Activated CD4-positive, alpha-beta T cell treated with anti-CD3 and anti-CD28 coated beads, Interleukin-2, amount 10 ng/mL, durations not matched to agents 24 days and 14 days (primary cell): ENCODE results near the gene SPCS3. TPM values are rescaled to one million over a fixed set of nuclear protein-coding genes. Genes with fewer than 3 reads are reported as not detected.
A peak's percentile ranks its signal among the peaks of the same experiment; 100 is the strongest.
"Not testable (repeated sequence)": the region's sequence is repeated elsewhere in the genome, so short reads cannot be mapped to it uniquely, and the experiment has no call there.

Experiments
- DNase-seq: peaks from one replicate; pipeline ENCODE4 v3.0.0; 2022
- H3K27ac Mint-ChIP-seq: one replicate; pipeline ENCODE4 v1.8.0; 2022; ENCODE audit warnings: mild to moderate bottlenecking, mixed read lengths
- H3K27me3 Mint-ChIP-seq: one replicate; pipeline ENCODE4 v1.8.0; 2022; ENCODE audit warnings: mixed read lengths
- H3K36me3 Mint-ChIP-seq: one replicate; pipeline ENCODE4 v1.8.0; 2022; ENCODE audit warnings: low read depth, mild to moderate bottlenecking, mixed read lengths
- H3K4me1 Mint-ChIP-seq: one replicate; pipeline ENCODE4 v1.8.0; 2021; ENCODE audit warnings: mixed read lengths
- H3K4me3 Mint-ChIP-seq: one replicate; pipeline ENCODE4 v1.8.0; 2022; ENCODE audit warnings: mild to moderate bottlenecking, moderate library complexity, mixed read lengths
- H3K9me3 Mint-ChIP-seq: one replicate; pipeline ENCODE4 v1.8.0; 2021; ENCODE audit warnings: mixed read lengths
- intact Hi-C: fragments of 100-400 bp; cut with micrococcal nuclease; formaldehyde crosslinking; loops from one replicate; pipeline ENCODE4 v1.15.1; 2023
- total RNA-seq: library from RNA; stranded (reverse); gene quantifications from 2 replicates; pipeline ENCODE4 v1.2.3, GENCODE V29; 2022

SPCS3 gene
- 186 and 200 TPM in 2 replicates for total RNA-seq

- DNase-seq: peak; percentile 99
- intact Hi-C loops: loop anchor here (1.0 to 5.0 kb wide), 7 partner anchors 21 to 1798 kb away; partner anchors contain the start of genes AGA, HPGD, NEIL3 and SPATA4
- peak within 1 kb of the TSS; percentile 92 for H3K27ac Mint-ChIP-seq
- no peaks in the 10 kb centered on the region for H3K27me3 Mint-ChIP-seq
- peaks cover 28% of the 10 kb centered on the region for H3K4me1 Mint-ChIP-seq
- H3K9me3 Mint-ChIP-seq: no peaks in the 10 kb centered on the region
- peaks cover 20% of the 10 kb centered on the region for H3K36me3 Mint-ChIP-seq
- H3K4me3 Mint-ChIP-seq: peak within 1 kb of the TSS; percentile 85
Measured at GRCh38 chr4:176319704-176320339, at the start of gene SPCS3. TSS of gene SPCS3 (plus strand) at chr4:176319966. CDS start at chr4:176320077, 111 bp downstream.

- Mint-ChIP-seq H3K27ac (no peak overlapping the region), H3K4me1 (no peaks in the 10 kb centered on the region), H3K9me3 (no peaks in the 10 kb centered on the region), H3K27me3 (peaks cover 5% of the 10 kb centered on the region), H3K4me3 (no peak overlapping the region), H3K36me3 (no peaks in the 10 kb centered on the region)
- DNase-seq: no peak
- intact Hi-C loops: no loop called here
Measured at GRCh38 chr4:176270669-176271068, 49.1 kb upstream of the SPCS3 start.

GRCh38 chr4:176271749-176272148, 48.0 kb upstream of the SPCS3 start:
- Mint-ChIP-seq H3K4me1 (no peaks in the 10 kb centered on the region), H3K27ac (no peak overlapping the region), H3K36me3 (no peaks in the 10 kb centered on the region), H3K9me3 (no peaks in the 10 kb centered on the region), H3K27me3 (peaks cover 5% of the 10 kb centered on the region), H3K4me3 (no peak overlapping the region)
- intact Hi-C loops: no loop called here
- DNase-seq: no peak

- H3K27me3 Mint-ChIP-seq: peaks cover 3% of the 10 kb centered on the region
- H3K4me1 Mint-ChIP-seq: no peaks in the 10 kb centered on the region
- no peak for DNase-seq
- no peak overlapping the region for H3K4me3 Mint-ChIP-seq
- no peaks in the 10 kb centered on the region for H3K36me3 Mint-ChIP-seq
- no peak overlapping the region for H3K27ac Mint-ChIP-seq
- H3K9me3 Mint-ChIP-seq: no peaks in the 10 kb centered on the region
- intact Hi-C loops: no loop called here
Measured at GRCh38 chr4:176272799-176273198, 47.0 kb upstream of the SPCS3 start.

GRCh38 chr4:176273736-176274135, 46.0 kb upstream of the SPCS3 start:
- H3K4me1 Mint-ChIP-seq: no peaks in the 10 kb centered on the region
- H3K9me3 Mint-ChIP-seq: no peaks in the 10 kb centered on the region
- intact Hi-C loops: no loop called here
- H3K36me3 Mint-ChIP-seq: no peaks in the 10 kb centered on the region
- no peak for DNase-seq
- H3K27ac Mint-ChIP-seq: no peak overlapping the region
- no peak overlapping the region for H3K4me3 Mint-ChIP-seq
- H3K27me3 Mint-ChIP-seq: peaks cover 3% of the 10 kb centered on the region

- no peaks in the 10 kb centered on the region for H3K36me3 Mint-ChIP-seq
- no peaks in the 10 kb centered on the region for H3K4me1 Mint-ChIP-seq
- intact Hi-C loops: no loop called here
- DNase-seq: no peak
- no peak overlapping the region for H3K4me3 Mint-ChIP-seq
- H3K27ac Mint-ChIP-seq: no peak overlapping the region
- H3K27me3 Mint-ChIP-seq: peaks cover 3% of the 10 kb centered on the region
- no peaks in the 10 kb centered on the region for H3K9me3 Mint-ChIP-seq
Measured at GRCh38 chr4:176274441-176274840, 45.3 kb upstream of the SPCS3 start.

- DNase-seq: no peak
- intact Hi-C loops: loop anchor here (5.0 kb wide), 1 partner anchor 129 kb away; no protein-coding TSS in a partner anchor
- Mint-ChIP-seq H3K4me3 (no peak overlapping the region), H3K27ac (no peak overlapping the region), H3K27me3 (peaks cover 5% of the 10 kb centered on the region), H3K4me1 (no peaks in the 10 kb centered on the region), H3K36me3 (no peaks in the 10 kb centered on the region), H3K9me3 (no peaks in the 10 kb centered on the region)
Measured at GRCh38 chr4:176276710-176277109, 43.1 kb upstream of the SPCS3 start.

GRCh38 chr4:176277162-176277904, 42.4 kb upstream of the SPCS3 start:
- no peaks in the 10 kb centered on the region for H3K9me3 Mint-ChIP-seq
- no peaks in the 10 kb centered on the region for H3K36me3 Mint-ChIP-seq
- no peak overlapping the region for H3K4me3 Mint-ChIP-seq
- intact Hi-C loops: loop anchor here (5.0 kb wide), 1 partner anchor 130 kb away; no protein-coding TSS in a partner anchor
- peaks cover 3% of the 10 kb centered on the region for H3K27me3 Mint-ChIP-seq
- peak; percentile 61 for DNase-seq
- no peaks in the 10 kb centered on the region for H3K4me1 Mint-ChIP-seq
- no peak overlapping the region for H3K27ac Mint-ChIP-seq

- H3K27ac Mint-ChIP-seq, H3K27me3 Mint-ChIP-seq, H3K4me3 Mint-ChIP-seq, H3K4me1 Mint-ChIP-seq, H3K36me3 Mint-ChIP-seq, H3K9me3 Mint-ChIP-seq, DNase-seq: not testable (repeated sequence)
- intact Hi-C loops: loop anchor here (5.0 kb wide), 1 partner anchor 132 kb away; no protein-coding TSS in a partner anchor
Measured at GRCh38 chr4:176279560-176279959, 40.2 kb upstream of the SPCS3 start.

GRCh38 chr4:176286728-176287127, 33.0 kb upstream of the SPCS3 start:
- intact Hi-C loops: no loop called here
- Mint-ChIP-seq H3K27ac (no peak overlapping the region), H3K36me3 (no peaks in the 10 kb centered on the region), H3K9me3 (no peaks in the 10 kb centered on the region), H3K27me3 (no peaks in the 10 kb centered on the region), H3K4me1 (no peaks in the 10 kb centered on the region), H3K4me3 (no peak overlapping the region)
- DNase-seq: no peak

- no peak for DNase-seq
- intact Hi-C loops: no loop called here
- no peaks in the 10 kb centered on the region for H3K4me1 Mint-ChIP-seq
- no peak overlapping the region for H3K4me3 Mint-ChIP-seq
- H3K9me3 Mint-ChIP-seq: no peaks in the 10 kb centered on the region
- H3K27me3 Mint-ChIP-seq: no peaks in the 10 kb centered on the region
- H3K27ac Mint-ChIP-seq: no peak overlapping the region
- H3K36me3 Mint-ChIP-seq: no peaks in the 10 kb centered on the region
Measured at GRCh38 chr4:176287546-176287945, 32.2 kb upstream of the SPCS3 start.

- H3K4me3 Mint-ChIP-seq: no peak overlapping the region
- H3K4me1 Mint-ChIP-seq: no peaks in the 10 kb centered on the region
- H3K27me3 Mint-ChIP-seq: no peaks in the 10 kb centered on the region
- no peak overlapping the region for H3K27ac Mint-ChIP-seq
- intact Hi-C loops: no loop called here
- no peak for DNase-seq
- no peaks in the 10 kb centered on the region for H3K36me3 Mint-ChIP-seq
- no peaks in the 10 kb centered on the region for H3K9me3 Mint-ChIP-seq
Measured at GRCh38 chr4:176288020-176288419, 31.7 kb upstream of the SPCS3 start.

- intact Hi-C loops: no loop called here
- no peaks in the 10 kb centered on the region for H3K4me1 Mint-ChIP-seq
- DNase-seq: no peak
- H3K36me3 Mint-ChIP-seq: no peaks in the 10 kb centered on the region
- no peaks in the 10 kb centered on the region for H3K9me3 Mint-ChIP-seq
- H3K4me3 Mint-ChIP-seq: no peak overlapping the region
- no peak overlapping the region for H3K27ac Mint-ChIP-seq
- peaks cover 1% of the 10 kb centered on the region for H3K27me3 Mint-ChIP-seq
Measured at GRCh38 chr4:176289561-176289960, 30.2 kb upstream of the SPCS3 start.

GRCh38 chr4:176290520-176290919, 29.2 kb upstream of the SPCS3 start:
- no peaks in the 10 kb centered on the region for H3K9me3 Mint-ChIP-seq
- no peak for DNase-seq
- H3K27me3 Mint-ChIP-seq: peaks cover 1% of the 10 kb centered on the region
- H3K36me3 Mint-ChIP-seq: no peaks in the 10 kb centered on the region
- intact Hi-C loops: no loop called here
- no peaks in the 10 kb centered on the region for H3K4me1 Mint-ChIP-seq
- no peak overlapping the region for H3K4me3 Mint-ChIP-seq
- H3K27ac Mint-ChIP-seq: no peak overlapping the region
